ENCODE measurements around the gene TSC22D3.

Gene TSC22D3

DNA sequence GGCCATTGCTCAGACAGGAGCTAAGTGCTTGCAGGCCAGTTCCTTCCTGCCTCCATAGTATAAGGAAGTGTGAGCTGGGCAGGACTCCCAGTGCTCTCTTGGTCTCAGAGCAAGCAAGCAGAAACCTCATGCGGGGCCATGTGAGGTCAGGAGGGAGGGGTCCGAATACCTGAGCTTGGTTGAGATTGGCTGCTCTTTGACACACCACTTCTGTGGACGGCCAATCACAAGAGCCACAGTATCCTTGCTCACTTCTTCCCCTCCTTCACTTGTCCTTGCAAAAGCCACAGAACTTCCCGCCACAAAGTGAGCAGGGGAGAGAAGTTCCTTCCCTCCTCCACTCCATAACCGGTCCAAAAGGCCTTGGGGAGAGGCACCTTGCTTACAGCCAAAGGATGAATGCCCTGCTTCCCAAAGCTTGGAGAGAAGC lies 90.6 kb downstream of the TSC22D3 start:
- TF ChIP-seq RARB (CRISPR knock-in tag; IDR thresholded peaks at IDR 0.05) (no peak), OSR1 (CRISPR knock-in tag; IDR thresholded peaks at IDR 0.05) (no peak), GLIS3 (CRISPR knock-in tag; IDR thresholded peaks at IDR 0.05) (no peak), TOX (CRISPR knock-in tag; IDR thresholded peaks at IDR 0.05; ENCODE audit: borderline replicate concordance) (no peak), ZFP30 (CRISPR knock-in tag; IDR thresholded peaks at IDR 0.05) (no peak), ZNF8 (CRISPR knock-in tag; IDR thresholded peaks at IDR 0.05) (no peak), ZFP3 (CRISPR knock-in tag; IDR thresholded peaks at IDR 0.05) (no peak), ZC3H10 (CRISPR knock-in tag; IDR thresholded peaks at IDR 0.05) (no peak), TCF4 (CRISPR knock-in tag; IDR thresholded peaks at IDR 0.05; ENCODE audit: borderline replicate concordance) (no peak), ISL1 (CRISPR knock-in tag; IDR thresholded peaks at IDR 0.05) (no peak), SNAI2 (CRISPR knock-in tag; IDR thresholded peaks at IDR 0.05) (no peak), ZNF565 (CRISPR knock-in tag; conservative IDR thresholded peaks at IDR 0.05; ENCODE audit: low read depth) (no peak), ARNTL (CRISPR knock-in tag; IDR thresholded peaks at IDR 0.05; ENCODE audit: borderline replicate concordance, low read depth) (no peak)
- TF ChIP-seq, protein P1, sequence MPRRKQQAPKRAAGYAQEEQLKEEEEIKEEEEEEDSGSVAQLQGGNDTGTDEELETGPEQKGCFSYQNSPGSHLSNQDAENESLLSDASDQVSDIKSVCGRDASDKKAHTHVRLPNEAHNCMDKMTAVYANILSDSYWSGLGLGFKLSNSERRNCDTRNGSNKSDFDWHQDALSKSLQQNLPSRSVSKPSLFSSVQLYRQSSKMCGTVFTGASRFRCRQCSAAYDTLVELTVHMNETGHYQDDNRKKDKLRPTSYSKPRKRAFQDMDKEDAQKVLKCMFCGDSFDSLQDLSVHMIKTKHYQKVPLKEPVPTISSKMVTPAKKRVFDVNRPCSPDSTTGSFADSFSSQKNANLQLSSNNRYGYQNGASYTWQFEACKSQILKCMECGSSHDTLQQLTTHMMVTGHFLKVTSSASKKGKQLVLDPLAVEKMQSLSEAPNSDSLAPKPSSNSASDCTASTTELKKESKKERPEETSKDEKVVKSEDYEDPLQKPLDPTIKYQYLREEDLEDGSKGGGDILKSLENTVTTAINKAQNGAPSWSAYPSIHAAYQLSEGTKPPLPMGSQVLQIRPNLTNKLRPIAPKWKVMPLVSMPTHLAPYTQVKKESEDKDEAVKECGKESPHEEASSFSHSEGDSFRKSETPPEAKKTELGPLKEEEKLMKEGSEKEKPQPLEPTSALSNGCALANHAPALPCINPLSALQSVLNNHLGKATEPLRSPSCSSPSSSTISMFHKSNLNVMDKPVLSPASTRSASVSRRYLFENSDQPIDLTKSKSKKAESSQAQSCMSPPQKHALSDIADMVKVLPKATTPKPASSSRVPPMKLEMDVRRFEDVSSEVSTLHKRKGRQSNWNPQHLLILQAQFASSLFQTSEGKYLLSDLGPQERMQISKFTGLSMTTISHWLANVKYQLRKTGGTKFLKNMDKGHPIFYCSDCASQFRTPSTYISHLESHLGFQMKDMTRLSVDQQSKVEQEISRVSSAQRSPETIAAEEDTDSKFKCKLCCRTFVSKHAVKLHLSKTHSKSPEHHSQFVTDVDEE (CRISPR knock-in tag; IDR thresholded peaks at IDR 0.05), result no peak
- TF ChIP-seq, protein P2, sequence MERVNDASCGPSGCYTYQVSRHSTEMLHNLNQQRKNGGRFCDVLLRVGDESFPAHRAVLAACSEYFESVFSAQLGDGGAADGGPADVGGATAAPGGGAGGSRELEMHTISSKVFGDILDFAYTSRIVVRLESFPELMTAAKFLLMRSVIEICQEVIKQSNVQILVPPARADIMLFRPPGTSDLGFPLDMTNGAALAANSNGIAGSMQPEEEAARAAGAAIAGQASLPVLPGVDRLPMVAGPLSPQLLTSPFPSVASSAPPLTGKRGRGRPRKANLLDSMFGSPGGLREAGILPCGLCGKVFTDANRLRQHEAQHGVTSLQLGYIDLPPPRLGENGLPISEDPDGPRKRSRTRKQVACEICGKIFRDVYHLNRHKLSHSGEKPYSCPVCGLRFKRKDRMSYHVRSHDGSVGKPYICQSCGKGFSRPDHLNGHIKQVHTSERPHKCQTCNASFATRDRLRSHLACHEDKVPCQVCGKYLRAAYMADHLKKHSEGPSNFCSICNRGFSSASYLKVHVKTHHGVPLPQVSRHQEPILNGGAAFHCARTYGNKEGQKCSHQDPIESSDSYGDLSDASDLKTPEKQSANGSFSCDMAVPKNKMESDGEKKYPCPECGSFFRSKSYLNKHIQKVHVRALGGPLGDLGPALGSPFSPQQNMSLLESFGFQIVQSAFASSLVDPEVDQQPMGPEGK (CRISPR knock-in tag; IDR thresholded peaks at IDR 0.05; ENCODE audit: borderline replicate concordance), result no peak
- ATAC-seq, result no peak

DNA sequence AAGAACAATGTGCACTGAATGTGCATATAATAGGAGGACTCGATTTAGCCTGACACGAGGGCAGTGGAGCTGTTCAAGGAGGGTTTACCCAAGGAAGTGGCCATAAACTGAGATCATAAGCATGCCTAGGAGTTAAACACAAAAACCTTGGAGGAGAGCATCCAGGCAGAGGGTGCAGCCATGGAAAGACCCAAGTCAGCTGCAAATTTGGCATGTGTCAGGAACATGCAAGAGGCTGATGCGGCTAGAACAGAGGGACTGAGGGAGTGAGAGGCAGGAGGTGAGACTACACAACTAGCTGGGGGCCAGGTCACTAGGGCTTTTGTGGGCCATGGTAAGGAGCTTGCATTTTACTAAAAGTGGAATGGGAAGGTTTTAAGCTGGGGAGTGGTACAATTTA lies 91.7 kb downstream of the TSC22D3 start:
- no peak for ATAC-seq
- TF ChIP-seq ZNF8 (CRISPR knock-in tag; IDR thresholded peaks at IDR 0.05) (no peak), RARB (CRISPR knock-in tag; IDR thresholded peaks at IDR 0.05) (no peak), ZNF70 (CRISPR knock-in tag; IDR thresholded peaks at IDR 0.05) (no peak), ZNF565 (CRISPR knock-in tag; conservative IDR thresholded peaks at IDR 0.05; ENCODE audit: low read depth) (no peak), OSR1 (CRISPR knock-in tag; IDR thresholded peaks at IDR 0.05) (no peak), ESRRG (CRISPR knock-in tag; IDR thresholded peaks at IDR 0.05) (no peak), TCF4 (CRISPR knock-in tag; IDR thresholded peaks at IDR 0.05; ENCODE audit: borderline replicate concordance) (no peak), TOX (CRISPR knock-in tag; IDR thresholded peaks at IDR 0.05; ENCODE audit: borderline replicate concordance) (no peak), SNAI2 (CRISPR knock-in tag; IDR thresholded peaks at IDR 0.05) (no peak), ZC3H10 (CRISPR knock-in tag; IDR thresholded peaks at IDR 0.05) (no peak), GLIS3 (CRISPR knock-in tag; IDR thresholded peaks at IDR 0.05) (no peak), ARNTL (CRISPR knock-in tag; IDR thresholded peaks at IDR 0.05; ENCODE audit: borderline replicate concordance, low read depth) (no peak), ZFP3 (CRISPR knock-in tag; IDR thresholded peaks at IDR 0.05) (no peak)
- TF ChIP-seq, protein P3, sequence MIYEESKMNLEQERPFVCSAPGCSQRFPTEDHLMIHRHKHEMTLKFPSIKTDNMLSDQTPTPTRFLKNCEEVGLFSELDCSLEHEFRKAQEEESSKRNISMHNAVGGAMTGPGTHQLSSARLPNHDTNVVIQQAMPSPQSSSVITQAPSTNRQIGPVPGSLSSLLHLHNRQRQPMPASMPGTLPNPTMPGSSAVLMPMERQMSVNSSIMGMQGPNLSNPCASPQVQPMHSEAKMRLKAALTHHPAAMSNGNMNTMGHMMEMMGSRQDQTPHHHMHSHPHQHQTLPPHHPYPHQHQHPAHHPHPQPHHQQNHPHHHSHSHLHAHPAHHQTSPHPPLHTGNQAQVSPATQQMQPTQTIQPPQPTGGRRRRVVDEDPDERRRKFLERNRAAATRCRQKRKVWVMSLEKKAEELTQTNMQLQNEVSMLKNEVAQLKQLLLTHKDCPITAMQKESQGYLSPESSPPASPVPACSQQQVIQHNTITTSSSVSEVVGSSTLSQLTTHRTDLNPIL (CRISPR knock-in tag; IDR thresholded peaks at IDR 0.05; ENCODE audit: low read depth), result no peak
- TF ChIP-seq, protein P4, sequence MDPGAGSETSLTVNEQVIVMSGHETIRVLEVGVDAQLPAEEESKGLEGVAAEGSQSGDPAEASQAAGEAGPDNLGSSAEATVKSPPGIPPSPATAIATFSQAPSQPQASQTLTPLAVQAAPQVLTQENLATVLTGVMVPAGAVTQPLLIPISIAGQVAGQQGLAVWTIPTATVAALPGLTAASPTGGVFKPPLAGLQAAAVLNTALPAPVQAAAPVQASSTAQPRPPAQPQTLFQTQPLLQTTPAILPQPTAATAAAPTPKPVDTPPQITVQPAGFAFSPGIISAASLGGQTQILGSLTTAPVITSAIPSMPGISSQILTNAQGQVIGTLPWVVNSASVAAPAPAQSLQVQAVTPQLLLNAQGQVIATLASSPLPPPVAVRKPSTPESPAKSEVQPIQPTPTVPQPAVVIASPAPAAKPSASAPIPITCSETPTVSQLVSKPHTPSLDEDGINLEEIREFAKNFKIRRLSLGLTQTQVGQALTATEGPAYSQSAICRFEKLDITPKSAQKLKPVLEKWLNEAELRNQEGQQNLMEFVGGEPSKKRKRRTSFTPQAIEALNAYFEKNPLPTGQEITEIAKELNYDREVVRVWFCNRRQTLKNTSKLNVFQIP (CRISPR knock-in tag; IDR thresholded peaks at IDR 0.05; ENCODE audit: borderline replicate concordance, low read depth), result no peak
- TF ChIP-seq, protein P2 (CRISPR knock-in tag; IDR thresholded peaks at IDR 0.05; ENCODE audit: borderline replicate concordance), result no peak
- TF ChIP-seq, protein P1 (CRISPR knock-in tag; IDR thresholded peaks at IDR 0.05), result no peak
